GM12873 (cell line): ENCODE measurements around the gene KRT40.

Experiments used
- CTCF ChIP-seq: IDR thresholded peaks from 2 replicates; pipeline ENCODE4 v1.5.1; 2012; ENCODE audit warnings: low read depth, mild to moderate bottlenecking, moderate library complexity, low read length, control low read depth; ENCODE audit not compliant: insufficient read depth; ENCODE audit errors: missing control alignments

Gene KRT40

GRCh38 chr17:40936437-40936971 lies 47.6 kb downstream of the KRT40 start:
- TF ChIP-seq CTCF = no peak

- TF ChIP-seq CTCF = no peak
Observed at GRCh38 chr17:40935624-40936023, 48.5 kb downstream of the KRT40 start.

GRCh38 chr17:40932608-40933007 lies 51.5 kb downstream of the KRT40 start:
- TF ChIP-seq CTCF = no peak

- no peak for TF ChIP-seq CTCF
Observed at GRCh38 chr17:40931311-40931710, 52.8 kb downstream of the KRT40 start.
